GM23248 (cell line): ENCODE results near the gene RPS6KA4.

Experiments used
- EZH2 ChIP-seq: fragments of 200-600 bp; sonication (generic); IDR thresholded peaks from 2 replicates; pipeline ENCODE4 v1.6.1; 2018; ENCODE audit warnings: antibody characterized with exemption, mild to moderate bottlenecking; ENCODE audit not compliant: insufficient read depth, poor library complexity, severe bottlenecking
- EZH2phosphoT487 ChIP-seq: fragments of 200-600 bp; sonication (generic); IDR thresholded peaks from 2 replicates; pipeline ENCODE4 v1.6.1; 2018; ENCODE audit warnings: antibody characterized with exemption, moderate library complexity, mild to moderate bottlenecking, low read depth; ENCODE audit not compliant: insufficient read depth

DNA sequence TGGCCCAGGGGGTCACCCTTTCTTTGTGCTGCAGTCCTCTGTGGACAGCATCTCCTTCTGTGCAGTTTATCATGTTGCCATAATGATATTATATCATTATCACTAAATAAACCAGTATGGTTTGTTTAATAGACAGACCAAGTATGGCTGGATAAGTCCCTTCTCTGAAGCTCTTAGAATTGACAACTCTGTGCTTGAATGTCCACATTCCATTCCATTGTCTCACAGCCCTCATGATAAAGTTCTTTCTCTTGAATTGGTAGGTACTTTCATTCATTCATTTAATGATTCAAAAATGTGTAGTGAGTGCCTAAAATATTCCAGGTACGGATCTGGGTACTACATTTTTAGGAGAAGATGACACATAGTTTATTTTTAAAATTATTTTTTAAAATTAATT is 7.8 kb downstream of the RPS6KA4 start:
- TF ChIP-seq EZH2 (no peak), EZH2phosphoT487 (no peak)
